GM23338 (cell line): Measurements from ENCODE around the gene SMTN. TPM values are rescaled to one million over a fixed set of nuclear protein-coding genes. Genes with fewer than 3 reads are reported as not detected.

Experiments
- ATAC-seq: fragments of 200-7000 bp; cut with Tn5 transposase; 3 replicates; pipeline ENCODE4 v1.9.1; 2020
- DNase-seq: peaks from one replicate; pipeline ENCODE4 v3.0.0-alpha.2; 2015; ENCODE audit warnings: low spot score
- H2AFZ ChIP-seq: fragments of 200-600 bp; sonication (generic); 2 replicates; pipeline ENCODE4 v1.8.0; 2016; ENCODE audit warnings: antibody characterized with exemption, mild to moderate bottlenecking, moderate library complexity
- H3F3A ChIP-seq: fragments of 200-600 bp; sonication (generic); replicated peaks from 2 replicates; pipeline ENCODE4 v1.8.0; 2017; ENCODE audit warnings: antibody characterized with exemption, mixed run types, low read depth
- H3K27ac ChIP-seq: fragments of 200-600 bp; sonication (generic); 2 replicates; pipeline ENCODE4 v1.6.1; 2016; ENCODE audit warnings: low read depth
- H3K27me3 ChIP-seq: fragments of 200-600 bp; sonication (generic); 2 replicates; pipeline ENCODE4 v1.8.0; 2016; ENCODE audit warnings: mild to moderate bottlenecking, mixed run types, moderate library complexity; ENCODE audit not compliant: insufficient read depth
- H3K36me3 ChIP-seq: fragments of 200-600 bp; sonication (generic); 2 replicates; pipeline ENCODE4 v1.8.0; 2016; ENCODE audit warnings: mild to moderate bottlenecking; ENCODE audit not compliant: insufficient read depth
- H3K4me1 ChIP-seq: fragments of 200-600 bp; sonication (generic); 2 replicates; pipeline ENCODE4 v1.8.0; 2016; ENCODE audit warnings: mild to moderate bottlenecking, moderate library complexity; ENCODE audit not compliant: insufficient read depth
- H3K4me2 ChIP-seq: fragments of 200-600 bp; sonication (generic); 2 replicates; pipeline ENCODE4 v1.7.1; 2017; ENCODE audit warnings: mixed run types
- H3K4me3 ChIP-seq: fragments of 200-600 bp; sonication (generic); 2 replicates; pipeline ENCODE4 v1.6.1; 2016; ENCODE audit warnings: mixed run types
- H3K79me2 ChIP-seq: fragments of 200-600 bp; sonication (generic); replicated peaks from 2 replicates; pipeline ENCODE4 v1.8.0; 2017; ENCODE audit warnings: mild to moderate bottlenecking; ENCODE audit not compliant: insufficient read depth
- H3K9me2 ChIP-seq: fragments of 200-600 bp; sonication (generic); 2 replicates; pipeline ENCODE4 v1.8.0; 2017; ENCODE audit not compliant: insufficient read depth
- H4K20me1 ChIP-seq: fragments of 200-600 bp; sonication (generic); replicated peaks from 2 replicates; pipeline ENCODE4 v1.8.0; 2017; ENCODE audit warnings: mild to moderate bottlenecking; ENCODE audit not compliant: insufficient read depth
- H3K27ac Mint-ChIP-seq: 2 replicates; pipeline ENCODE4 v1.8.0; 2020; ENCODE audit warnings: inconsistent platforms, mild to moderate bottlenecking, moderate library complexity, mixed read lengths
- H3K27me3 Mint-ChIP-seq: 3 replicates; pipeline ENCODE4 v1.8.0; 2022; ENCODE audit warnings: low read depth, mild to moderate bottlenecking, moderate library complexity, mixed read lengths, inconsistent platforms; ENCODE audit not compliant: insufficient read depth, poor library complexity
- H3K36me3 Mint-ChIP-seq: 3 replicates; pipeline ENCODE4 v1.8.0; 2021; ENCODE audit warnings: low read depth, mild to moderate bottlenecking, inconsistent platforms, moderate library complexity, mixed read lengths
- H3K4me1 Mint-ChIP-seq: 3 replicates; pipeline ENCODE4 v1.8.0; 2020; ENCODE audit warnings: mild to moderate bottlenecking, inconsistent platforms, mixed read lengths
- H3K4me3 Mint-ChIP-seq: 3 replicates; pipeline ENCODE4 v1.8.0; 2021; ENCODE audit warnings: moderate library complexity, mild to moderate bottlenecking, inconsistent platforms, mixed read lengths
- H3K9me3 Mint-ChIP-seq: 3 replicates; pipeline ENCODE4 v1.8.0; 2020; ENCODE audit warnings: moderate library complexity, mild to moderate bottlenecking, inconsistent platforms, mixed read lengths
- CREB1 ChIP-seq: fragments of 250-450 bp; sonication (Bioruptor Pico); IDR thresholded peaks from 2 replicates; pipeline ENCODE4 v1.5.0; 2020; ENCODE audit warnings: low read depth, mild to moderate bottlenecking, moderate library complexity
- EZH2phosphoT487 ChIP-seq: fragments of 200-600 bp; sonication (generic); IDR thresholded peaks from one replicate; pipeline ENCODE4 v1.8.1; 2018; ENCODE audit warnings: antibody characterized with exemption; ENCODE audit not compliant: unreplicated experiment
- JUNB ChIP-seq: IDR thresholded peaks from one replicate; pipeline ENCODE4 v1.6.1; 2016; ENCODE audit warnings: antibody characterized with exemption; ENCODE audit not compliant: unreplicated experiment
- NANOG ChIP-seq: IDR thresholded peaks from 2 replicates; pipeline ENCODE4 v1.6.1; 2016; ENCODE audit warnings: antibody characterized with exemption, borderline replicate concordance
- POLR2AphosphoS5 ChIP-seq: IDR thresholded peaks from 2 replicates; pipeline ENCODE4 v1.6.1; 2016; ENCODE audit warnings: antibody characterized with exemption, low read depth
- STAT1 ChIP-seq: IDR thresholded peaks from one replicate; pipeline ENCODE4 v1.6.1; 2016; ENCODE audit warnings: antibody characterized with exemption; ENCODE audit not compliant: unreplicated experiment
- polyA plus RNA-seq: library from polyadenylated mRNA; unstranded; fragments of >200 nt; fragmentation: Nextera tagmentation; extraction: Ambion mirVana; gene quantifications from 2 replicates; pipeline ENCODE4 v1.2.1, GENCODE V29; 2016
- total RNA-seq: library from RNA; depleted of rRNA; stranded (reverse); fragments of >200 nt; shearing (Covaris generic); gene quantifications from 2 replicates; pipeline ENCODE4 v1.2.3, GENCODE V29; 2014
- TF ChIP-seq, protein P1 (sequence below): IDR thresholded peaks from 2 replicates; pipeline ENCODE4 v1.6.1; 2016; ENCODE audit warnings: antibody characterized with exemption
- TF ChIP-seq, protein P2 (sequence below), 2 experiments: fragments of 200-600 bp in 1 of 2; sonication (generic) in 1 of 2; conservative IDR thresholded peaks; 2 replicates each; pipeline versions ENCODE4 v1.5.1 to v1.6.1; 2016 to 2017; ENCODE audit warnings: antibody characterized with exemption in 2 of 2, low read depth in 2 of 2, mild to moderate bottlenecking in 2 of 2, moderate library complexity in 1 of 2

The SMTN gene
- total and polyA plus RNA-seq, 2 experiments from 2014 or later: 27.4 to 32.2 TPM

GRCh38 chr22:31049815-31050420 lies 31.2 kb upstream of the SMTN start:
- no peak overlapping the region for H3K4me3 ChIP-seq
- no peaks in the 10 kb centered on the region for H3F3A ChIP-seq
- Mint-ChIP-seq H3K4me1 (peaks cover 10% of the 10 kb centered on the region), H3K27ac (no peak overlapping the region), H3K36me3 (no peaks in the 10 kb centered on the region), H3K9me3 (peaks cover 6% of the 10 kb centered on the region), H3K4me3 (no peak overlapping the region), H3K27me3 (peaks cover 4% of the 10 kb centered on the region)
- H3K79me2 ChIP-seq: no peaks in the 10 kb centered on the region
- peak overlapping the region; percentile 47; the same call in 1 of the 2 replicates for H2AFZ ChIP-seq
- no peaks in the 10 kb centered on the region for H3K27me3 ChIP-seq
- H4K20me1 ChIP-seq: no peaks in the 10 kb centered on the region
- TF ChIP-seq NANOG: no peak
- DNase-seq: no peak
- H3K9me2 ChIP-seq: no peaks in the 10 kb centered on the region
- peaks cover 7% of the 10 kb centered on the region for H3K4me1 ChIP-seq
- ATAC-seq: no peak
- no peak overlapping the region for H3K4me2 ChIP-seq
- H3K36me3 ChIP-seq: no peaks in the 10 kb centered on the region
- H3K27ac ChIP-seq: no peak overlapping the region

DNA sequence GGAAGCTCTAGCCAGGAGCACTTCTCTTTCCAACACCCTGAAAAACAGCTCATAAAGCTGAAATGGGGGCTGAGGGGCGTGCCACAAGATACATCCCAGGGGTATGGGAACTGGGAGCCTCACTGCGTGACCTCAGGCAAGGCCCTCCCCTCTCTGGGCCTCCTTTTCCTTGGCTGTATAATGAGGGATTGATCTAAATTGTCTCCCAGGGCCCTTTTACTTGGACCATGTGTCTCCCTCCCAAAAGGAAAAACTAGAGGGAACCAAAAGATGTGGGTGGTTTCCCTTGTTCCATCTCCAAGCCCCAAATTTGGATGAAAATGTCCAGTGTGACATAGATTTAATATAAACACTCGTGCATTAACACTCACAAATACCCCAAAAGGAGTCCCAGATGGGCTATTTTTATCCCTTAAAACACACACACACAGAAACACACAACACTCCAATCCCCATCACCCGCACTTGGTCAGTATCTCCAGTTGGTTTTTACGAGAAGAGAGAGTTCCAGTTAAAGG lies 25.9 kb upstream of the SMTN start:
- Histone ChIP-seq H3K4me3 (no peak overlapping the region), H3K4me1 (no peaks in the 10 kb centered on the region), H3K9me2 (no peaks in the 10 kb centered on the region), H3K79me2 (no peaks in the 10 kb centered on the region), H3K27me3 (no peaks in the 10 kb centered on the region), H2AFZ (peak overlapping the region; percentile 88), H3K36me3 (no peaks in the 10 kb centered on the region), H3K4me2 (no peak overlapping the region), H3K27ac (no peak overlapping the region), H4K20me1 (no peaks in the 10 kb centered on the region), H3F3A (no peaks in the 10 kb centered on the region)
- Mint-ChIP-seq H3K4me1 (peaks cover 7% of the 10 kb centered on the region), H3K36me3 (no peaks in the 10 kb centered on the region), H3K27me3 (peaks cover 9% of the 10 kb centered on the region), H3K9me3 (no peaks in the 10 kb centered on the region), H3K27ac (no peak overlapping the region), H3K4me3 (no peak overlapping the region)
- no peak for DNase-seq
- ATAC-seq: no peak; the same call in 2 of the 3 replicates
- TF ChIP-seq, protein P1, sequence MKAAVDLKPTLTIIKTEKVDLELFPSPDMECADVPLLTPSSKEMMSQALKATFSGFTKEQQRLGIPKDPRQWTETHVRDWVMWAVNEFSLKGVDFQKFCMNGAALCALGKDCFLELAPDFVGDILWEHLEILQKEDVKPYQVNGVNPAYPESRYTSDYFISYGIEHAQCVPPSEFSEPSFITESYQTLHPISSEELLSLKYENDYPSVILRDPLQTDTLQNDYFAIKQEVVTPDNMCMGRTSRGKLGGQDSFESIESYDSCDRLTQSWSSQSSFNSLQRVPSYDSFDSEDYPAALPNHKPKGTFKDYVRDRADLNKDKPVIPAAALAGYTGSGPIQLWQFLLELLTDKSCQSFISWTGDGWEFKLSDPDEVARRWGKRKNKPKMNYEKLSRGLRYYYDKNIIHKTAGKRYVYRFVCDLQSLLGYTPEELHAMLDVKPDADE: no peak
- TF ChIP-seq CREB1 (CRISPR knock-in tag): no peak
- TF ChIP-seq STAT1: no peak
- TF ChIP-seq, protein P2, sequence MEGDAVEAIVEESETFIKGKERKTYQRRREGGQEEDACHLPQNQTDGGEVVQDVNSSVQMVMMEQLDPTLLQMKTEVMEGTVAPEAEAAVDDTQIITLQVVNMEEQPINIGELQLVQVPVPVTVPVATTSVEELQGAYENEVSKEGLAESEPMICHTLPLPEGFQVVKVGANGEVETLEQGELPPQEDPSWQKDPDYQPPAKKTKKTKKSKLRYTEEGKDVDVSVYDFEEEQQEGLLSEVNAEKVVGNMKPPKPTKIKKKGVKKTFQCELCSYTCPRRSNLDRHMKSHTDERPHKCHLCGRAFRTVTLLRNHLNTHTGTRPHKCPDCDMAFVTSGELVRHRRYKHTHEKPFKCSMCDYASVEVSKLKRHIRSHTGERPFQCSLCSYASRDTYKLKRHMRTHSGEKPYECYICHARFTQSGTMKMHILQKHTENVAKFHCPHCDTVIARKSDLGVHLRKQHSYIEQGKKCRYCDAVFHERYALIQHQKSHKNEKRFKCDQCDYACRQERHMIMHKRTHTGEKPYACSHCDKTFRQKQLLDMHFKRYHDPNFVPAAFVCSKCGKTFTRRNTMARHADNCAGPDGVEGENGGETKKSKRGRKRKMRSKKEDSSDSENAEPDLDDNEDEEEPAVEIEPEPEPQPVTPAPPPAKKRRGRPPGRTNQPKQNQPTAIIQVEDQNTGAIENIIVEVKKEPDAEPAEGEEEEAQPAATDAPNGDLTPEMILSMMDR (conservative IDR thresholded peaks at IDR 0.05; ENCODE audit: low read depth in 2 of 2): no peak
- TF ChIP-seq POLR2AphosphoS5: no peak
- no peak for TF ChIP-seq JUNB
- no peak for TF ChIP-seq EZH2phosphoT487
